OCI-LY7 (cell line): ENCODE results near the gene SRPRA. TPM values are rescaled to one million over a fixed set of nuclear protein-coding genes. Genes with fewer than 3 reads are reported as not detected.
A peak's percentile ranks its signal among the peaks of the same experiment; 100 is the strongest.

Source experiments
- BruUV-seq: library from RNA; stranded (reverse); fragments of 400-500 nt; replicated peaks from 2 replicates; lab custom pipeline; 2021; lab: Mats Ljungman, UMichigan
- CTCF ChIA-PET: fragments of 300-600 bp; sonication (Branson Sonifier 250); formaldehyde crosslinking; loops from one replicate; lab custom pipeline; 2022; ENCODE audit warnings: antibody characterized with exemption; ENCODE audit not compliant: unreplicated experiment; lab: Charles Lee
- POLR2A ChIA-PET: fragments of 300-600 bp; sonication (Branson Sonifier 250); formaldehyde crosslinking; loops from one replicate; lab custom pipeline; 2022; ENCODE audit warnings: antibody characterized with exemption; lab: Charles Lee
- DNase-seq: peaks from one replicate; pipeline ENCODE4 v3.0.0-alpha.2; 2015; ENCODE audit warnings: low spot score
- H2AFZ ChIP-seq: fragments of 200-600 bp; sonication (generic), shearing (Covaris generic); 2 replicates; pipeline ENCODE4 v1.6.1; 2014; ENCODE audit warnings: mild to moderate bottlenecking, antibody characterized with exemption, low read length, moderate library complexity
- H3K27ac ChIP-seq: fragments of 200-600 bp; sonication (generic); 2 replicates; pipeline ENCODE4 v1.5.1; 2014; ENCODE audit warnings: mixed run types, low read depth, mild to moderate bottlenecking, moderate library complexity, low read length, inconsistent platforms; ENCODE audit not compliant: poor library complexity, severe bottlenecking
- H3K36me3 ChIP-seq: fragments of 200-600 bp; sonication (generic); 2 replicates; pipeline ENCODE4 v1.6.1; 2014; ENCODE audit warnings: mild to moderate bottlenecking, antibody characterized with exemption, low read length, moderate library complexity, mixed read lengths; ENCODE audit not compliant: insufficient read depth
- H3K4me1 ChIP-seq: fragments of 200-600 bp; sonication (generic); 2 replicates; pipeline ENCODE4 v1.5.1; 2014; ENCODE audit warnings: mild to moderate bottlenecking, low read length; ENCODE audit not compliant: insufficient read depth, poor library complexity, severe bottlenecking
- H3K4me2 ChIP-seq: fragments of 200-600 bp; sonication (generic); 2 replicates; pipeline ENCODE4 v1.6.1; 2014; ENCODE audit warnings: mild to moderate bottlenecking, low read length
- H3K4me3 ChIP-seq: fragments of 200-600 bp; sonication (generic); 2 replicates; pipeline ENCODE4 v1.5.1; 2014; ENCODE audit warnings: mild to moderate bottlenecking, low read depth, low read length; ENCODE audit not compliant: poor library complexity, severe bottlenecking
- H3K79me2 ChIP-seq: fragments of 200-600 bp; sonication (generic); 2 replicates; pipeline ENCODE4 v1.6.1; 2016; ENCODE audit warnings: low read depth, mild to moderate bottlenecking, low read length, moderate library complexity, mixed read lengths; ENCODE audit not compliant: insufficient read depth
- H3K9me2 ChIP-seq: fragments of 200-600 bp; sonication (generic); 2 replicates; pipeline ENCODE4 v1.6.1; 2016; ENCODE audit warnings: mild to moderate bottlenecking, low read length, mixed read lengths; ENCODE audit not compliant: insufficient read depth
- H3K9me3 ChIP-seq: fragments of 200-600 bp; sonication (generic); 2 replicates; pipeline ENCODE4 v1.6.1; 2014; ENCODE audit warnings: mild to moderate bottlenecking, mixed run types, low read length, mixed read lengths
- H4K20me1 ChIP-seq: fragments of 200-600 bp; sonication (generic); 2 replicates; pipeline ENCODE4 v1.6.1; 2014; ENCODE audit warnings: mild to moderate bottlenecking, antibody characterized with exemption, low read length, moderate library complexity, mixed read lengths; ENCODE audit not compliant: insufficient read depth
- CTCF ChIP-seq: fragments of 200-600 bp; sonication (generic); conservative IDR thresholded peaks from 2 replicates; pipeline ENCODE4 v1.5.1; 2014; ENCODE audit warnings: mild to moderate bottlenecking, antibody characterized with exemption, low read length, moderate library complexity, mixed read lengths
- EZH2phosphoT487 ChIP-seq: fragments of 200-600 bp; sonication (generic); IDR thresholded peaks from 2 replicates; pipeline ENCODE4 v1.6.1; 2018; ENCODE audit warnings: low read depth, borderline replicate concordance, mild to moderate bottlenecking, mixed run types, antibody characterized with exemption, low read length, moderate library complexity, mixed read lengths
- intact Hi-C: fragments of 100-400 bp; cut with micrococcal nuclease; formaldehyde crosslinking; loops from one replicate; pipeline ENCODE4 v1.10.0; 2022; ENCODE audit not compliant: unreplicated experiment
- total RNA-seq, 2 experiments: library from RNA; depleted of rRNA in 1 of 2; stranded (reverse); fragments of >200 nt in 1 of 2; shearing (Covaris generic) in 1 of 2; gene quantifications; 2 replicates each; pipeline ENCODE4 v1.2.3, GENCODE V29; 2014 to 2022

SRPRA gene
- total RNA-seq, 2 experiments from 2014 or later, result 62.9 to 100 TPM

GRCh38 chr11:126268361-126268707, 361 bp downstream of the SRPRA start:
- BruUV-seq, result no TSS peak
- DNase-seq, result peak; percentile 12
- intact Hi-C loops, result loop anchor here (5.0 to 10.0 kb wide), 2 partner anchors 56 to 654 kb away; partner anchors contain the start of genes FAM118B and RPUSD4

GRCh38 chr11:126267650-126268049, 1.0 kb downstream of the SRPRA start:
- H3K27ac ChIP-seq, result peak overlapping the region; percentile 52
- H3K4me2 ChIP-seq, result peak overlapping the region; percentile 96
- ChIA-PET CTCF (no interaction called here), POLR2A (interaction anchor here (0.5 kb wide), 1 partner anchor 30 kb away, joined by 4 read pairs; no protein-coding TSS in a partner anchor)
- TSS peak; percentile 73 for BruUV-seq
- peaks cover 19% of the 10 kb centered on the region for H3K4me1 ChIP-seq
- peaks cover 40% of the 10 kb centered on the region for H3K79me2 ChIP-seq
- DNase-seq, result no peak
- no peak overlapping the region for H2AFZ ChIP-seq
- intact Hi-C loops, result loop anchor here (5.0 to 10.0 kb wide), 2 partner anchors 55 to 653 kb away; partner anchors contain the start of genes FAM118B and RPUSD4
- no peak for TF ChIP-seq EZH2phosphoT487
- TF ChIP-seq CTCF, result no peak
- 0 out of 2 replicates have a peak, but pooled peaks cover 3% of the 10 kb centered on the region for H4K20me1 ChIP-seq
- no peaks in the 10 kb centered on the region for H3K9me2 ChIP-seq
- peaks cover 49% of the 10 kb centered on the region for H3K36me3 ChIP-seq
- H3K9me3 ChIP-seq, result no peaks in the 10 kb centered on the region
- peak overlapping the region; percentile 98 for H3K4me3 ChIP-seq

More at GRCh38 chr11:126268361-126268707, 361 bp downstream of the SRPRA start:
- Histone ChIP-seq H3K9me2 (no peaks in the 10 kb centered on the region), H3K79me2 (peaks cover 40% of the 10 kb centered on the region), H3K4me1 (peaks cover 19% of the 10 kb centered on the region), H3K36me3 (peaks cover 50% of the 10 kb centered on the region), H3K4me3 (peak overlapping the region; percentile 98), H2AFZ (no peak overlapping the region), H3K4me2 (peak overlapping the region; percentile 96), H3K27ac (peak overlapping the region; percentile 52), H3K9me3 (no peaks in the 10 kb centered on the region), H4K20me1 (0 out of 2 replicates have a peak, but pooled peaks cover 3% of the 10 kb centered on the region)
- CTCF ChIA-PET, result no interaction called here
- TF ChIP-seq CTCF (no peak), EZH2phosphoT487 (no peak)
- POLR2A ChIA-PET, result interaction anchor here (0.8 to 2.2 kb wide), 5 partner anchors 13 to 1158 kb away, joined by 3 to 7 read pairs (median 3); partner anchors contain the start of gene DCPS

GRCh38 chr11:126265811-126266210, 2.9 kb downstream of the SRPRA start:
- ChIA-PET CTCF (no interaction called here), POLR2A (no interaction called here)
- BruUV-seq, result no TSS peak
- no peak for TF ChIP-seq CTCF
- no peak for TF ChIP-seq EZH2phosphoT487
- Histone ChIP-seq H3K4me1 (peaks cover 19% of the 10 kb centered on the region), H2AFZ (no peak overlapping the region), H3K4me3 (no peak overlapping the region), H3K4me2 (no peak overlapping the region), H3K79me2 (peaks cover 39% of the 10 kb centered on the region), H3K9me3 (no peaks in the 10 kb centered on the region), H3K27ac (no peak overlapping the region), H4K20me1 (0 out of 2 replicates have a peak, but pooled peaks cover 3% of the 10 kb centered on the region), H3K9me2 (no peaks in the 10 kb centered on the region), H3K36me3 (peaks cover 66% of the 10 kb centered on the region)
- no peak for DNase-seq
- intact Hi-C loops, result loop anchor here (5.0 to 10.0 kb wide), 2 partner anchors 54 to 651 kb away; partner anchors contain the start of genes FAM118B and RPUSD4
